GM10266 (cell line): Measurements from ENCODE around the gene ST8SIA6.
"Not testable (repeated sequence)": the region's sequence is repeated elsewhere in the genome, so short reads cannot be mapped to it uniquely, and the experiment has no call there.

Source experiments
- DNase-seq: peaks from one replicate; pipeline ENCODE4 v3.0.0; 2012; ENCODE audit errors: extremely low spot score
- CTCF ChIP-seq: IDR thresholded peaks from 2 replicates; pipeline ENCODE4 v1.5.1; 2012; ENCODE audit warnings: mild to moderate bottlenecking, low read depth; ENCODE audit not compliant: control insufficient read depth, insufficient read depth; ENCODE audit errors: missing control alignments

Gene ST8SIA6

GRCh38 chr10:17454161-17455014, at the start of gene ST8SIA6:
ST8SIA6 (minus strand) TSS chr10:17454595; CDS start chr10:17454255, 340 bp downstream.
- TF ChIP-seq CTCF = no peak
- peak; percentile 76 for DNase-seq

- no peak for TF ChIP-seq CTCF
- DNase-seq = no peak
Measured at GRCh38 chr10:17503795-17504194, 49.4 kb upstream of the ST8SIA6 start.

GRCh38 chr10:17502814-17503213, 48.4 kb upstream of the ST8SIA6 start:
- no peak for TF ChIP-seq CTCF
- DNase-seq = no peak

GRCh38 chr10:17499014-17499413, 44.6 kb upstream of the ST8SIA6 start:
- DNase-seq = not testable (repeated sequence)

GRCh38 chr10:17497446-17498030, 43.1 kb upstream of the ST8SIA6 start:
- no peak for DNase-seq
- no peak for TF ChIP-seq CTCF

- DNase-seq = no peak
- no peak for TF ChIP-seq CTCF
Measured at GRCh38 chr10:17494626-17495260, 40.3 kb upstream of the ST8SIA6 start.

- TF ChIP-seq CTCF = no peak
- DNase-seq = no peak
Measured at GRCh38 chr10:17488848-17489247, 34.5 kb upstream of the ST8SIA6 start.
